GM21825 (cell line): Measurements from ENCODE around the gene GALNT4.
A peak's percentile ranks its signal among the peaks of the same experiment; 100 is the strongest.

Experiments used
- ATAC-seq: cut with Tn5 transposase; IDR thresholded peaks from one replicate; pipeline ENCODE4 v1.9.1; 2021; ENCODE audit warnings: mild to moderate bottlenecking, moderate library complexity; ENCODE audit not compliant: unreplicated experiment

The GALNT4 gene

GRCh38 chr12:89494411-89495231 lies 30.0 kb downstream of the GALNT4 start:
- no peak for ATAC-seq

GRCh38 chr12:89493670-89494302 lies 30.8 kb downstream of the GALNT4 start:
- peak; percentile 46 for ATAC-seq

- ATAC-seq = no peak
Observed at GRCh38 chr12:89492883-89493282, 31.7 kb downstream of the GALNT4 start.

- ATAC-seq = no peak
Observed at GRCh38 chr12:89490922-89491321, 33.7 kb downstream of the GALNT4 start.

- no peak for ATAC-seq
Observed at GRCh38 chr12:89486264-89486663, 38.3 kb downstream of the GALNT4 start.

GRCh38 chr12:89484470-89484869 lies 40.1 kb downstream of the GALNT4 start:
- no peak for ATAC-seq

- no peak for ATAC-seq
Observed at GRCh38 chr12:89481213-89481914, 43.2 kb downstream of the GALNT4 start.

- no peak for ATAC-seq
Observed at GRCh38 chr12:89479982-89480381, 44.6 kb downstream of the GALNT4 start.

- ATAC-seq = no peak
Observed at GRCh38 chr12:89477633-89478279, 46.8 kb downstream of the GALNT4 start.

GRCh38 chr12:89476904-89477595 lies 47.5 kb downstream of the GALNT4 start:
- ATAC-seq = no peak

- ATAC-seq = no peak
Observed at GRCh38 chr12:89476232-89476631, 48.4 kb downstream of the GALNT4 start.

- no peak for ATAC-seq
Observed at GRCh38 chr12:89475203-89475990, 49.2 kb downstream of the GALNT4 start.

GRCh38 chr12:89474615-89475014 lies 50.0 kb downstream of the GALNT4 start:
- ATAC-seq = no peak
